Fibroblast of lung (primary cell): ENCODE data around the gene TNRC6C.

Source experiments
- CTCF ChIP-seq, 2 donors: IDR thresholded peaks in 1 of 2; conservative IDR thresholded peaks in 1 of 2; 1 replicate in 1 of 2; 2 replicates in 1 of 2; pipeline ENCODE4 v1.5.1; 2011 to 2012; ENCODE audit warnings: low read length in 2 of 2, control low read depth in 1 of 2, inconsistent platforms in 1 of 2, low read depth in 1 of 2, mild to moderate bottlenecking in 1 of 2
- EZH2 ChIP-seq: IDR thresholded peaks from 2 replicates; pipeline ENCODE4 v1.5.1; 2012; ENCODE audit warnings: low read length, control low read depth, mild to moderate bottlenecking; ENCODE audit errors: missing control alignments

- no peak for TF ChIP-seq CTCF (conservative IDR thresholded peaks at IDR 0.05 in 1 of 2, IDR thresholded peaks at IDR 0.05 in 1 of 2; ENCODE audit: low read depth in 1 of 2, low read length in 2 of 2)
- TF ChIP-seq EZH2, result no peak
Observed at GRCh38 chr17:77963441-77963840, 4.9 kb downstream of the TNRC6C start.
